ENCODE data around the gene TNIK. TPM values are rescaled to one million over a fixed set of nuclear protein-coding genes. Genes with fewer than 3 reads are reported as not detected.
A peak's percentile ranks its signal among the peaks of the same experiment; 100 is the strongest.

TNIK gene
- total and polyA plus RNA-seq, 10 of the 15 experiments (the other 5 are each of a cell fraction or from before 2014, with no cell fraction given) = 13.9 to 74.3 (median 48.2) TPM

- Histone ChIP-seq H2AFZ (ENCODE audit: control insufficient read depth, low read depth, low read length) (no peak overlapping the region), H4K20me1 (ENCODE audit: control insufficient read depth, insufficient read depth) (no peaks in the 10 kb centered on the region), H3K79me2 (ENCODE audit: control insufficient read depth, insufficient read depth, low read length) (peaks cover 97% of the 10 kb centered on the region), H3K4me1 (ENCODE audit: control insufficient read depth, insufficient read depth, low read length) (peaks cover 72% of the 10 kb centered on the region), H3K9me3 (replicated peaks; ENCODE audit: control insufficient read depth, insufficient read depth, low read length) (peaks cover 7% of the 10 kb centered on the region; the same call in 2 of the 3 replicates), H3K4me2 (ENCODE audit: control insufficient read depth, insufficient read depth) (0 out of 2 replicates have a peak overlapping the region, but pooled peaks have one; percentile 0), H3K4me3 (no peak overlapping the region), H3K27me3 (replicated peaks in 1 of 2; ENCODE audit: control insufficient read depth in 2 of 2, insufficient read depth in 2 of 2, low read length in 1 of 2) (no peaks in the 10 kb centered on the region), H3K36me3 (ENCODE audit: control insufficient read depth in 2 of 2, insufficient read depth in 2 of 2, low read length in 1 of 2) (peaks cover 1 to 4% of the 10 kb centered on the region in 2 experiments; a peak in 2 of 4 replicates), H3K27ac (ENCODE audit: control insufficient read depth, insufficient read depth) (peak overlapping the region; percentile 80), H3K9ac (ENCODE audit: control insufficient read depth, insufficient read depth, low read length) (no peak overlapping the region)
- in situ Hi-C loops (cut with MboI) = no loop called here
- ChIA-PET RAD21 (ENCODE audit: unreplicated experiment) (interaction anchor here (1.1 to 6.4 kb wide), 12 partner anchors 9 to 192 kb away, joined by 3 to 68 read pairs (median 6); no protein-coding TSS in a partner anchor), POLR2A (interaction anchor here (1.0 to 4.9 kb wide), 5 partner anchors 7 to 190 kb away, joined by 4 to 27 read pairs (median 5); no protein-coding TSS in a partner anchor), SMC1A (ENCODE audit: uncharacterized antibody, unreplicated experiment) (interaction anchor here (1.0 to 28.2 kb wide), 12 partner anchors 12 to 170 kb away, joined by 3 to 657 read pairs (median 4); no protein-coding TSS in a partner anchor), CTCF (interaction anchor here (0.8 to 4.7 kb wide), 8 partner anchors 9 to 88 kb away, joined by 3 to 42 read pairs (median 4); no protein-coding TSS in a partner anchor)
- TF ChIP-seq MEF2A (IDR thresholded peaks at IDR 0.05; ENCODE audit: insufficient read depth, low read depth, low read length) (no peak), MEF2B (IDR thresholded peaks at IDR 0.05; ENCODE audit: partially characterized antibody, poor library complexity, severe bottlenecking) (no peak), ZBED1 (IDR thresholded peaks at IDR 0.05; ENCODE audit: borderline replicate concordance) (0 out of 2 replicates have a peak, but pooled peaks have one; percentile 15), SUPT20H (IDR thresholded peaks at IDR 0.05; ENCODE audit: borderline replicate concordance, control insufficient read depth, low read depth, low read length) (no peak), IKZF2 (IDR thresholded peaks at IDR 0.05) (0 out of 4 replicates have a peak, but pooled peaks of 1 of the 2 experiments have one; percentile 21), LARP7 (IDR thresholded peaks at IDR 0.05) (no peak), NR2C1 (IDR thresholded peaks at IDR 0.05) (no peak), NKRF (conservative IDR thresholded peaks at IDR 0.05) (no peak), RBBP5 (conservative IDR thresholded peaks at IDR 0.05) (no peak), ESRRA (IDR thresholded peaks at IDR 0.05; ENCODE audit: low read length) (no peak), STAT3 (IDR thresholded peaks at IDR 0.05; ENCODE audit: low read depth, low read length) (no peak), BMI1 (IDR thresholded peaks at IDR 0.05; ENCODE audit: borderline replicate concordance) (no peak), POU2F2 (IDR thresholded peaks at IDR 0.05; ENCODE audit: borderline replicate concordance, low read depth, low read length) (no peak), POLR2AphosphoS5 (IDR thresholded peaks at IDR 0.05; ENCODE audit: low read length) (no peak), CHD1 (IDR thresholded peaks at IDR 0.05; ENCODE audit: low read depth, low read length) (no peak), BACH1 (IDR thresholded peaks at IDR 0.05; ENCODE audit: borderline replicate concordance) (no peak)
- ATAC-seq (peak; percentile 54), DNase-seq (ENCODE audit: low read depth, low spot score) (no peak), FAIRE-seq (no peak)
- BruUV-seq (replicated peaks) = no TSS peak
- intact Hi-C loops (cut with micrococcal nuclease; ENCODE audit: unreplicated experiment) = no loop called here
Measured at GRCh38 chr3:171269542-171269941, 190.7 kb downstream of the TNIK start.

Data from GM12878 (cell line).